ENCODE data around the gene GLIS1. TPM values are rescaled to one million over a fixed set of nuclear protein-coding genes. Genes with fewer than 3 reads are reported as not detected.

GLIS1 gene
- total and polyA plus RNA-seq, 10 of the 15 experiments (the other 5 are each of a cell fraction or from before 2014, with no cell fraction given) = not detected

DNA sequence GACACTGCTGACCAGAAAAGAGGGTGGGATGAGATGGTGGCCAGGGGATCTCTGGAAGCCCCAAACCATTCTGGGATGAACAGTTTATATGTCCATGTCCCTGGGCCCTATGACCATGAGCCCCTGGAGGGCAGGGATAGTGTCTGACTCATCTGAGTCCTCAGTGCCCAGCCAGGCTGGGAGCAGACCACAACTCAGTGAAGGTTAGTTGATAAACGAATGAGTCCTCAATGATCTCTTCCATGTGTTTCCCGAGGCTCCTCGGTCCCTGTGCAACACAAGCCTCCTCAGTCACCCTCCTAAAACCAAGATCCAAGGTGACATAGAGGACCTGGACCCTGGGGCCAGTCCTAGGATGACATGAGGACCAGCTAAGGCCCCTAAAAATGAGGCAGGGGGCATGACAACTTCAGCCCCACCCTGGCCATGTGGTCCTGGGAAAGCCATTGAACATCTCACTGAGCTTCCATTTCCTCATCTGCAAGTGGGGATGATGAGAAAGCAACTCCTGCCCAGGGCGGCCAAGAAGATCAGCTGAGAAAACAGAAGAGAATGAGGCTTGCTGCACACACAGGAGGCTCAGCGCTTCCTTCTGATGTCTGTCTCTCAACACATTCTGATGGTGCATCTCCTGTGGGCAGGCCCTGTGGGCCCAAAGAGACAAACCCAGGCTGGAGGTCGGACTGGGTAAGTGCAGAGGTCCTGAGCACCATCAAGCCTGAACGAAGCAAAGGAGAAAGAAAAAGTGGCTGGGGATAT lies 86.3 kb downstream of the GLIS1 start:
- FAIRE-seq (no peak), DNase-seq (ENCODE audit: low read depth, low spot score) (no peak), ATAC-seq (no peak)
- H2AFZ ChIP-seq (ENCODE audit: control insufficient read depth, low read depth, low read length) = no peak overlapping the region
- H3K4me2 ChIP-seq (ENCODE audit: control insufficient read depth, insufficient read depth) = no peak overlapping the region
- in situ Hi-C loops (cut with MboI) (no loop called here), intact Hi-C loops (cut with micrococcal nuclease; ENCODE audit: unreplicated experiment) (no loop called here)
- no peaks in the 10 kb centered on the region for H3K9me3 ChIP-seq (replicated peaks; ENCODE audit: control insufficient read depth, insufficient read depth, low read length)
- H3K79me2 ChIP-seq (ENCODE audit: control insufficient read depth, insufficient read depth, low read length) = no peaks in the 10 kb centered on the region
- H3K36me3 ChIP-seq (ENCODE audit: control insufficient read depth in 2 of 2, insufficient read depth in 2 of 2, low read length in 1 of 2) = no peaks in the 10 kb centered on the region
- no peaks in the 10 kb centered on the region for H3K4me1 ChIP-seq (ENCODE audit: control insufficient read depth, insufficient read depth, low read length)
- 15% methylated on average over 7 of the region's 7 CpGs for WGBS (ENCODE audit: insufficient coverage, insufficient replicate concordance, low lambda C conversion rate, missing lambda C conversion rate)
- H3K27ac ChIP-seq (ENCODE audit: control insufficient read depth, insufficient read depth) = no peak overlapping the region
- TF ChIP-seq RUNX3 (IDR thresholded peaks at IDR 0.05; ENCODE audit: low read length) (no peak), NRF1 (conservative IDR thresholded peaks at IDR 0.05; ENCODE audit: low read depth, low read length) (no peak), EP300 (IDR thresholded peaks at IDR 0.05; ENCODE audit: borderline replicate concordance in 1 of 2, control insufficient read depth in 1 of 2, low read depth in 2 of 2, low read length in 2 of 2) (no peak), DPF2 (IDR thresholded peaks at IDR 0.05) (no peak), HDAC6 (IDR thresholded peaks at IDR 0.05; ENCODE audit: unreplicated experiment) (no peak), TCF3 (IDR thresholded peaks at IDR 0.05; ENCODE audit: borderline replicate concordance, insufficient read depth, low read depth, low read length) (no peak), NR2C2 (IDR thresholded peaks at IDR 0.05; ENCODE audit: borderline replicate concordance, control insufficient read depth, insufficient read length, low read depth) (no peak), ZNF622 (IDR thresholded peaks at IDR 0.05) (no peak)
- TF ChIP-seq, protein P1, sequence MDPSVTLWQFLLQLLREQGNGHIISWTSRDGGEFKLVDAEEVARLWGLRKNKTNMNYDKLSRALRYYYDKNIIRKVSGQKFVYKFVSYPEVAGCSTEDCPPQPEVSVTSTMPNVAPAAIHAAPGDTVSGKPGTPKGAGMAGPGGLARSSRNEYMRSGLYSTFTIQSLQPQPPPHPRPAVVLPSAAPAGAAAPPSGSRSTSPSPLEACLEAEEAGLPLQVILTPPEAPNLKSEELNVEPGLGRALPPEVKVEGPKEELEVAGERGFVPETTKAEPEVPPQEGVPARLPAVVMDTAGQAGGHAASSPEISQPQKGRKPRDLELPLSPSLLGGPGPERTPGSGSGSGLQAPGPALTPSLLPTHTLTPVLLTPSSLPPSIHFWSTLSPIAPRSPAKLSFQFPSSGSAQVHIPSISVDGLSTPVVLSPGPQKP (IDR thresholded peaks at IDR 0.05; ENCODE audit: low read depth, low read length) = no peak
- TF ChIP-seq, protein P2, sequence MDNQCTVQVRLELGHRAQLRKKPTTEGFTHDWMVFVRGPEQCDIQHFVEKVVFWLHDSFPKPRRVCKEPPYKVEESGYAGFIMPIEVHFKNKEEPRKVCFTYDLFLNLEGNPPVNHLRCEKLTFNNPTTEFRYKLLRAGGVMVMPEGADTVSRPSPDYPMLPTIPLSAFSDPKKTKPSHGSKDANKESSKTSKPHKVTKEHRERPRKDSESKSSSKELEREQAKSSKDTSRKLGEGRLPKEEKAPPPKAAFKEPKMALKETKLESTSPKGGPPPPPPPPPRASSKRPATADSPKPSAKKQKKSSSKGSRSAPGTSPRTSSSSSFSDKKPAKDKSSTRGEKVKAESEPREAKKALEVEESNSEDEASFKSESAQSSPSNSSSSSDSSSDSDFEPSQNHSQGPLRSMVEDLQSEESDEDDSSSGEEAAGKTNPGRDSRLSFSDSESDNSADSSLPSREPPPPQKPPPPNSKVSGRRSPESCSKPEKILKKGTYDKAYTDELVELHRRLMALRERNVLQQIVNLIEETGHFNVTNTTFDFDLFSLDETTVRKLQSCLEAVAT (IDR thresholded peaks at IDR 0.05) = no peak
- POLR2A ChIA-PET = no interaction called here
- SMC1A ChIA-PET (ENCODE audit: uncharacterized antibody, unreplicated experiment) = no interaction called here
- H3K4me3 ChIP-seq = no peak overlapping the region
- no peaks in the 10 kb centered on the region for H4K20me1 ChIP-seq (ENCODE audit: control insufficient read depth, insufficient read depth)
- CTCF ChIA-PET = no interaction called here
- H3K27me3 ChIP-seq (replicated peaks in 1 of 2; ENCODE audit: control insufficient read depth in 2 of 2, insufficient read depth in 2 of 2, low read length in 1 of 2) = peaks cover 3 to 5% of the 10 kb centered on the region in 2 experiments; a peak in 3 of 4 replicates
- BruUV-seq (replicated peaks) = no TSS peak
- RAD21 ChIA-PET (ENCODE audit: unreplicated experiment) = no interaction called here
- no peak overlapping the region for H3K9ac ChIP-seq (ENCODE audit: control insufficient read depth, insufficient read depth, low read length)

All from GM12878 (cell line).